Thyroid gland (tissue), 4 donors: ENCODE results near the gene PIBF1.
"Not testable (repeated sequence)": the region's sequence is repeated elsewhere in the genome, so short reads cannot be mapped to it uniquely, and the experiment has no call there.

Experiments used
- CTCF ChIP-seq, 6 experiments: fragments of 200-600 bp in 3 of 6; fragments of 450-650 bp in 3 of 6; sonication (generic) in 3 of 6; IDR thresholded peaks; one replicate each; pipeline ENCODE4 v1.5.1; 2016 to 2019; ENCODE audit warnings: antibody characterized with exemption in 6 of 6, mild to moderate bottlenecking in 2 of 6, inconsistent platforms in 1 of 6, moderate library complexity in 1 of 6
- POLR2A ChIP-seq, 2 donors: fragments of 450-650 bp; IDR thresholded peaks; one replicate each; pipeline ENCODE4 v1.6.1; 2017; ENCODE audit warnings: antibody characterized with exemption in 2 of 2, mild to moderate bottlenecking in 2 of 2, moderate library complexity in 1 of 2

- not testable (repeated sequence) for TF ChIP-seq CTCF, POLR2A (IDR thresholded peaks at IDR 0.05)
These were observed 164.3 kb downstream of the PIBF1 start for GRCh38 chr13:72946267-72946666.
